ENCODE results near the gene JAZF1.

GRCh38 chr7:28065721-28066285 is 114.8 kb downstream of the JAZF1 start:
- TF ChIP-seq POLR2AphosphoS5 (IDR thresholded peaks at IDR 0.05) (no peak), CTCF (IDR thresholded peaks at IDR 0.05) (no peak), POLR2A (IDR thresholded peaks at IDR 0.05) (no peak), EP300 (IDR thresholded peaks at IDR 0.05) (no peak)

Data from gastroesophageal sphincter (tissue), 3 donors.